GM12875 (cell line): ENCODE measurements around the gene UBE2E1.
A peak's percentile ranks its signal among the peaks of the same experiment; 100 is the strongest.
"Not testable (repeated sequence)": the region's sequence is repeated elsewhere in the genome, so short reads cannot be mapped to it uniquely, and the experiment has no call there.

Source experiments
- H3K4me3 ChIP-seq: one replicate; pipeline ENCODE4 v1.5.1; 2011; ENCODE audit warnings: low read depth, low read length, control low read depth
- TF ChIP-seq, protein P1 (sequence below): IDR thresholded peaks from 2 replicates; pipeline ENCODE4 v1.5.1; 2011; ENCODE audit warnings: low read depth, mild to moderate bottlenecking, control low read depth, inconsistent platforms, low read length, moderate library complexity, borderline replicate concordance; ENCODE audit not compliant: insufficient read depth

UBE2E1 gene

DNA sequence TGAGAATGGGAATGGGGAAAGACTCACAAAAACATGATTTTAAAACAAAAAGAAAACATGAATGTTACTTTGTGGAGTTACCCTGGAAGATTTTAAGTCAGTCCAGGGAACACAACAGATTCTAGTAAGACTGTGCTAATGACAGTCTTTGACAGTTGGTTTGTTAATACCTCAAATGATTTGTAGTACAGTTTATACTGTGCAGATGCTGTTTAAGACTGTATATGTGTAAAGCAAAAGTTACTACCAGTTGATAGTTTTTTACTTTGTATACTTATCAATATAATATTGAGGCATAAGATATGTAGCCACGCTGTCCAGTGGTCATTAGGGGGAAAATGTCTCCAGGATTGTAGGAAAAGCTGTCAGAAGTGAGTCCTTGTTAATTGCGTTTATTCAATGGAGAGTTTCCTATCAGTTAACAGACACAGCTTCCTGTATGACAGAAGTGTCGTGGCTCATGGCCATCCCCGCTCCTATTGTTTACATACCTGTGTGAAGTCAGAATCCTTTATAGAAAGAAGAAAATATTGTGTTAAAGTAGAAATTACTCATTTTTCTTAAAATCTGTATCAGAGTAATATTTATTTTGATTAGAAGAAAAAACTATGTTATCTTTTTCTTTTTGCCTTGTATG lies 75.1 kb downstream of the UBE2E1 start:
- TF ChIP-seq, protein P1, sequence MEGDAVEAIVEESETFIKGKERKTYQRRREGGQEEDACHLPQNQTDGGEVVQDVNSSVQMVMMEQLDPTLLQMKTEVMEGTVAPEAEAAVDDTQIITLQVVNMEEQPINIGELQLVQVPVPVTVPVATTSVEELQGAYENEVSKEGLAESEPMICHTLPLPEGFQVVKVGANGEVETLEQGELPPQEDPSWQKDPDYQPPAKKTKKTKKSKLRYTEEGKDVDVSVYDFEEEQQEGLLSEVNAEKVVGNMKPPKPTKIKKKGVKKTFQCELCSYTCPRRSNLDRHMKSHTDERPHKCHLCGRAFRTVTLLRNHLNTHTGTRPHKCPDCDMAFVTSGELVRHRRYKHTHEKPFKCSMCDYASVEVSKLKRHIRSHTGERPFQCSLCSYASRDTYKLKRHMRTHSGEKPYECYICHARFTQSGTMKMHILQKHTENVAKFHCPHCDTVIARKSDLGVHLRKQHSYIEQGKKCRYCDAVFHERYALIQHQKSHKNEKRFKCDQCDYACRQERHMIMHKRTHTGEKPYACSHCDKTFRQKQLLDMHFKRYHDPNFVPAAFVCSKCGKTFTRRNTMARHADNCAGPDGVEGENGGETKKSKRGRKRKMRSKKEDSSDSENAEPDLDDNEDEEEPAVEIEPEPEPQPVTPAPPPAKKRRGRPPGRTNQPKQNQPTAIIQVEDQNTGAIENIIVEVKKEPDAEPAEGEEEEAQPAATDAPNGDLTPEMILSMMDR = no peak
- no peak overlapping the region for H3K4me3 ChIP-seq

DNA sequence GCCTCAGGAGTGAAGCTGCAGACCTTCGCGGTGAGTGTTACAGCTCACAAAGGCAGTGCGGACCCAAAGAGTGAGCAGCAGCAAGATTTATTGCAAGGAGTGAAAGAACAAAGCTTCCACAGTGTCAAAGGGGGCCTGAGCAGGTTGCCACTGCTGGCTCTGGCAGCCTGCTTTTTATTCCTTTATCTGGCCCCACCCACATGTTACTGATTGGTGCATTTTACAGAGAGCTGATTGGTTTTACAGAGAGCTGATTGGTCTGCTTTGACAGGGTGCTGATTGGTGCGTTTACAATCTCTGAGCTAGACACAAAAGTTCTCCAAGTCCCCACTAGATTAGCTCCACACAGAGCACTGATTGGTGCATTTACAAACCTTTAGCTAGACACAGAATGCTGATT lies 76.2 kb downstream of the UBE2E1 start:
- H3K4me3 ChIP-seq = not testable (repeated sequence)

DNA sequence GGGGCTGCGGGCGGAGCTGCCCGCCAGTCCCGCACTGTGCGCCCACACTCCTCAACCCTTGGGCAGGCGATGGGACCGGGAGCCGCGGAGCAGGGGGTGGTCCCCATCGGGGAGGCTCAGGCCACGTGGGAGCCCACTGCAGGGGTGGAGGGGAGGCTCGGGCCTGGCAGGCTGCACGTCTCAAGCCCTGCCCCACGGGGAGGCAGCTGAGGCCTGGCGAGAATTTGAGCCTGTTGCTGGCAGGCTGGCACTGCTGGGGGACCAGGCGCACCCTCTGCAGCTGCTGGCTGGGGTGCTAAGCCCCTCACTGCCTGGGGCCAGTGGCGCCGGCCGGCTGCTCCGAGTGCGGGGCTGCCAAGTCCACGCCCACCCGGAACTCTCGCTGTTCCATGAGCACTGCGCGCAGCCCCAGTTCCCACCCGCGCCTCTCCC lies 76.7 kb downstream of the UBE2E1 start:
- TF ChIP-seq, protein P1 = no peak

DNA sequence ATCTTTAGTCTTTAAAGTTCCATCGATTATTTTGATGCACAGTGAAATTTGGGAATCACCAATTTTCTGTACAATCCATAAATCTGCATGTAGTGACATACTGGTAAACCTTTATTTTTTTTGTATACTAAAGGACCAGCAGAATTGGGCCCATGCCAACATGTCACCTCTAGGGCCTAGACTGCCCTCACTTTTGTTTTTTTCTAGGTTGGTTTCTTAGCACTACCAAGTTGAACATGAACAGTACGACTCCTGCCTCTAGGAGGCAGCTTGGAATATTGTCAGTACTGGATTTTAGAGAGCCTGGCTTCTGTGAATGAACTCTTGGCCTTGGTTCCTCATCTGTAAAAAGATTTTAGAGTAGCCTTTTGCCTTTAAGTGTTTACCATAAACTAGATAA lies 78.7 kb downstream of the UBE2E1 start:
- TF ChIP-seq, protein P1 = no peak
- H3K4me3 ChIP-seq = no peak overlapping the region

More for the DNA sequence above, 76.7 kb downstream of the UBE2E1 start:
- H3K4me3 ChIP-seq = no peak overlapping the region

DNA sequence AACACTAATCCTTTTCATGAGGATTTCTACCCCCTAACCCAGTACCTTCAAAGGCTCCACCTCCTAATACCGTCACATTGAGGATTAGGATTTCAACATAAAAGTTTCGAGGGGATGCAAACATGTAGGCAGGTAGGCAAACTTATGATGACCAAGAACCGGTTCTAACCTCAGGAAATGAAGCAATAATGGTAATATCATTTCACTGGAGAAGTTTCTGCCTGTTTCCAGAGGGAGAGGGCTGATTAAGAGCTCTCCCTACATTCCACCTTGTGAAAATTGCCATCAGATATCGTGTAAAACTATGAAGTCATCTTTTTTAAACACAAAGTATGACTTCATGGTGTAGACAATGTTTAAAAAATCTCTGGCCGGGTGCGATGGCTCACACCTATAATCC lies 79.5 kb downstream of the UBE2E1 start:
- no peak overlapping the region for H3K4me3 ChIP-seq
- TF ChIP-seq, protein P1 = no peak

DNA sequence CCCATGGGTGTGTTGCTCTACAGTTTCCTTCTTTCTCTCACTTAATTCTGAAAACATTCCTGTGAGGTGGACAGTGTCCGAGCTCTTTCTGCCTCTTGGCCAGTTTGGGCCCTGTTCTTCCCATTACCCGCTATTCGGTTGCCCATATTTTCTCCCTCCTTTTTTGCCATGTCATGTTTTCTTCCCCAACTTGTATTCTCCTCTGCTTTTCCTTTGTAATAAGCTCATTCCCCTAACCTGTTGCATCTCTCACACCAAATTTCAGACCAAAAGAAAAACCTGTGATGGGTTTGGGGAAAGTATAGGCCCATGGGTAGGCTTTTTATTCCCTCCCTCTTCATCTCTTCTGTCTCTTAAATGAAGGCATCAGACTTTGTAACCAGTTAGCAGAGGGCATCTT lies 80.6 kb downstream of the UBE2E1 start:
- TF ChIP-seq, protein P1 = no peak

DNA sequence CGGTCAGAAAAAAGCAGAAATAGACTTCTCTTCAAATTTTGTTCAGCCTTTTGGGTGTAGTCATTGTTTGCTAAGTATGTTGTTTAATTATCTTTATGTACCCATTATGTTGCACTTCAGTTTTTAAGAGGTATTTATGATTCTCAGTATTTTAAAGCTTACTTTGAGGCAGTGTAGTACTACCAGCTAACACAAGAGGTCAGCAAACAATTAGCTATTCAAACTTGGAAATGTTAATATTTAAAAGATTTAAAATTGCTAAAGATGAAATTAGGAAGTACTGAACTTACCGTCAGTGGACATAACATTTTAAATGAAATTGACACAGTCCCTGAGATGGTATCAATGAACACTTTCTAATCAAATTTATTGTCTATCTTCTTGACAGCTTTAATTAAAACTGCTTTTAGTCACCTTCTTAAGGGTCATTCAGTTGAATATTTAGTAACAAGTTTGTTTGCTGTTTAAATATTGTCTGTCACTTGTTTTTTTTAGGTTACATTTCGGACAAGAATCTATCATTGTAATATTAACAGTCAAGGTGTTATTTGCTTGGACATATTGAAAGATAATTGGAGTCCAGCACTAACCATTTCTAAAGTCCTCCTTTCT lies 83.0 kb downstream of the UBE2E1 start:
- TF ChIP-seq, protein P1 = peak; percentile 43; the same call in 1 of the 2 replicates
- H3K4me3 ChIP-seq = no peak overlapping the region

More for the DNA sequence above, 80.6 kb downstream of the UBE2E1 start:
- no peak overlapping the region for H3K4me3 ChIP-seq

DNA sequence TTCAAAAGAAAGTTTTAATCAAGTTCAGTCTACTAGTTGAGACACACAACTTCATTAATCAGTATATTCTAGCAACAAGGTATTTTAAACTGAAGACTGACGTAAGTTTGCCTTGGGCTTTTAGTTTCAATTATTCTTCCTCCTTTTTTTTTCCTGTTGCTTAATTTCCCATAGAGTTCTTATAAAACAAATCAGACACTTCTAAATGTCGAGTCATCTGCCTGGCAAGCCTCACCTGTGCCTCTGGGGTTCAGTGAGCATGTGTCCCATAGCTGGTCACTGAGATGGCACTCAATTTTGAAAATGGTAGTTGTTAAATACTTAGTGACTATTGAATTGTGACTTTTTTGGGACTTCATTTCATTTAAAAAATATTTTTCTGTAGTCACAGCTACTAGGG lies 83.6 kb downstream of the UBE2E1 start:
- no peak overlapping the region for H3K4me3 ChIP-seq

More for the DNA sequence above, 83.6 kb downstream of the UBE2E1 start:
- TF ChIP-seq, protein P1 = no peak
